Lower leg skin (tissue), 3 donors: ENCODE data around the gene PRX.

Experiments
- POLR2A ChIP-seq, 2 donors: fragments of 450-650 bp; IDR thresholded peaks; one replicate each; pipeline ENCODE4 v1.6.1; 2016 to 2017; ENCODE audit warnings: antibody characterized with exemption in 2 of 2, mild to moderate bottlenecking in 1 of 2, moderate library complexity in 1 of 2
- TF ChIP-seq, protein P1 (sequence below), 3 donors: fragments of 450-650 bp; IDR thresholded peaks; one replicate each; pipeline ENCODE4 v1.5.1; 2016; ENCODE audit warnings: antibody characterized with exemption in 3 of 3, mild to moderate bottlenecking in 3 of 3, moderate library complexity in 2 of 3

DNA sequence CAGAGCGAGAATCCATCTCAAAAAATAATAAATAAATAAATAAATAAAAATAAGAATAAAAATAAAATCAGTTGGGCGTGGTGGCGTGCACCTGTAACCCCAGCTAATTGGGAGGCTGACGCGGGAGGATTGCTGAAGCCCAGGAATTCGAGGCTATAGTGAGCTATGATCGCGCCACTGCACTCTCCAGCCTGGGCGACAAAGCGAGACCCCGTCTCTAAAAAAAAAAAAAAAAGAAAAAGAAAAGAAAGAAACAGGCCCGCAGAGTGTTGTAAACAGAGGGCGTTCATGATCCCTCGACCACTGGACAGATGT is 7.2 kb upstream of the PRX start:
- TF ChIP-seq, protein P1, sequence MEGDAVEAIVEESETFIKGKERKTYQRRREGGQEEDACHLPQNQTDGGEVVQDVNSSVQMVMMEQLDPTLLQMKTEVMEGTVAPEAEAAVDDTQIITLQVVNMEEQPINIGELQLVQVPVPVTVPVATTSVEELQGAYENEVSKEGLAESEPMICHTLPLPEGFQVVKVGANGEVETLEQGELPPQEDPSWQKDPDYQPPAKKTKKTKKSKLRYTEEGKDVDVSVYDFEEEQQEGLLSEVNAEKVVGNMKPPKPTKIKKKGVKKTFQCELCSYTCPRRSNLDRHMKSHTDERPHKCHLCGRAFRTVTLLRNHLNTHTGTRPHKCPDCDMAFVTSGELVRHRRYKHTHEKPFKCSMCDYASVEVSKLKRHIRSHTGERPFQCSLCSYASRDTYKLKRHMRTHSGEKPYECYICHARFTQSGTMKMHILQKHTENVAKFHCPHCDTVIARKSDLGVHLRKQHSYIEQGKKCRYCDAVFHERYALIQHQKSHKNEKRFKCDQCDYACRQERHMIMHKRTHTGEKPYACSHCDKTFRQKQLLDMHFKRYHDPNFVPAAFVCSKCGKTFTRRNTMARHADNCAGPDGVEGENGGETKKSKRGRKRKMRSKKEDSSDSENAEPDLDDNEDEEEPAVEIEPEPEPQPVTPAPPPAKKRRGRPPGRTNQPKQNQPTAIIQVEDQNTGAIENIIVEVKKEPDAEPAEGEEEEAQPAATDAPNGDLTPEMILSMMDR (IDR thresholded peaks at IDR 0.05): no peak
- no peak for TF ChIP-seq POLR2A (IDR thresholded peaks at IDR 0.05)
